GM19467 (cell line): ENCODE results near the gene TNNT1.

ENCODE experiments used
- ATAC-seq: cut with Tn5 transposase; IDR thresholded peaks from one replicate; pipeline ENCODE4 v1.9.1; 2021; ENCODE audit warnings: mild to moderate bottlenecking, moderate library complexity; ENCODE audit not compliant: unreplicated experiment

Gene TNNT1

GRCh38 chr19:55146078-55146704, 2.8 kb downstream of the TNNT1 start:
- ATAC-seq, result no peak

- ATAC-seq, result no peak
These were observed 3.8 kb downstream of the TNNT1 start for GRCh38 chr19:55145232-55145631.

- ATAC-seq, result no peak
These were observed 7.3 kb downstream of the TNNT1 start for GRCh38 chr19:55141696-55142095.

GRCh38 chr19:55137915-55138314, 11.1 kb downstream of the TNNT1 start:
- no peak for ATAC-seq

- no peak for ATAC-seq
These were observed 12.5 kb downstream of the TNNT1 start for GRCh38 chr19:55136399-55137102.

GRCh38 chr19:55134736-55135135, 14.3 kb downstream of the TNNT1 start:
- ATAC-seq, result no peak

GRCh38 chr19:55133639-55134444, 15.2 kb downstream of the TNNT1 start:
- no peak for ATAC-seq

GRCh38 chr19:55132453-55133129, 16.4 kb downstream of the TNNT1 start:
- no peak for ATAC-seq

- ATAC-seq, result no peak
These were observed 17.6 kb downstream of the TNNT1 start for GRCh38 chr19:55131421-55131820.

GRCh38 chr19:55119053-55119452, 30.0 kb downstream of the TNNT1 start:
- ATAC-seq, result no peak

GRCh38 chr19:55118401-55118991, 30.5 kb downstream of the TNNT1 start:
- no peak for ATAC-seq

GRCh38 chr19:55117663-55118391, 31.2 kb downstream of the TNNT1 start:
- ATAC-seq, result peak; percentile 89

- no peak for ATAC-seq
These were observed 31.9 kb downstream of the TNNT1 start, which contains the start of gene PPP1R12C for GRCh38 chr19:55116859-55117662. Gene PPP1R12C, minus strand, starts transcription at chr19:55117637. Its CDS starts 94 bp downstream, at chr19:55117543.

GRCh38 chr19:55116232-55116858, 32.7 kb downstream of the TNNT1 start:
- no peak for ATAC-seq

- ATAC-seq, result no peak
These were observed 33.5 kb downstream of the TNNT1 start for GRCh38 chr19:55115446-55116065.

GRCh38 chr19:55114566-55115145, 34.4 kb downstream of the TNNT1 start:
- no peak for ATAC-seq

- ATAC-seq, result no peak
These were observed 35.4 kb downstream of the TNNT1 start for GRCh38 chr19:55113570-55114039.
